ENCODE measurements around the gene AP1G2.

- TF ChIP-seq MAZ (IDR thresholded peaks at IDR 0.05; ENCODE audit: borderline replicate concordance, low read depth, low read length): no peak
- TF ChIP-seq USF2 (IDR thresholded peaks at IDR 0.05; ENCODE audit: low read depth, low read length): no peak
- no peak for TF ChIP-seq CHD1 (IDR thresholded peaks at IDR 0.05; ENCODE audit: low read depth, low read length)
- no peak for TF ChIP-seq CTCF (conservative IDR thresholded peaks at IDR 0.05; ENCODE audit: low read depth, low read length)
- TF ChIP-seq RAD21 (IDR thresholded peaks at IDR 0.05; ENCODE audit: low read length): no peak
- TF ChIP-seq FOS (IDR thresholded peaks at IDR 0.05; ENCODE audit: low read depth, low read length): no peak
- no peak for TF ChIP-seq RFX5 (IDR thresholded peaks at IDR 0.05; ENCODE audit: low read depth, low read length)
- no peak for TF ChIP-seq POLR2A (IDR thresholded peaks at IDR 0.05; ENCODE audit: low read depth, low read length)
- no peak for TF ChIP-seq MAFK (IDR thresholded peaks at IDR 0.05; ENCODE audit: low read depth, low read length)
- TF ChIP-seq BHLHE40 (IDR thresholded peaks at IDR 0.05; ENCODE audit: low read depth, low read length): no peak
- TF ChIP-seq CEBPB (IDR thresholded peaks at IDR 0.05; ENCODE audit: low read depth, low read length): no peak
Measured at GRCh38 chr14:23569443-23570151, 2.0 kb upstream of the AP1G2 start.

Measured in IMR-90 (cell line).